Subcutaneous adipose tissue (tissue), 4 donors: Measurements from ENCODE around the gene NKX1-1. TPM values are rescaled to one million over a fixed set of nuclear protein-coding genes. Genes with fewer than 3 reads are reported as not detected.

Experiments
- total RNA-seq, 4 donors: library from RNA; depleted of rRNA; stranded (reverse); fragments of >200 nt; gene quantifications; one replicate each; pipeline ENCODE4 v1.1.0, GENCODE V29; 2016
- TF ChIP-seq, protein P1 (sequence below): fragments of 450-650 bp; IDR thresholded peaks from one replicate; pipeline ENCODE4 v1.5.1; 2016; ENCODE audit warnings: low read depth, mild to moderate bottlenecking, control low read depth, antibody characterized with exemption, moderate library complexity

Gene NKX1-1
- total RNA-seq, 4 donors from 2014 or later = not detected

DNA sequence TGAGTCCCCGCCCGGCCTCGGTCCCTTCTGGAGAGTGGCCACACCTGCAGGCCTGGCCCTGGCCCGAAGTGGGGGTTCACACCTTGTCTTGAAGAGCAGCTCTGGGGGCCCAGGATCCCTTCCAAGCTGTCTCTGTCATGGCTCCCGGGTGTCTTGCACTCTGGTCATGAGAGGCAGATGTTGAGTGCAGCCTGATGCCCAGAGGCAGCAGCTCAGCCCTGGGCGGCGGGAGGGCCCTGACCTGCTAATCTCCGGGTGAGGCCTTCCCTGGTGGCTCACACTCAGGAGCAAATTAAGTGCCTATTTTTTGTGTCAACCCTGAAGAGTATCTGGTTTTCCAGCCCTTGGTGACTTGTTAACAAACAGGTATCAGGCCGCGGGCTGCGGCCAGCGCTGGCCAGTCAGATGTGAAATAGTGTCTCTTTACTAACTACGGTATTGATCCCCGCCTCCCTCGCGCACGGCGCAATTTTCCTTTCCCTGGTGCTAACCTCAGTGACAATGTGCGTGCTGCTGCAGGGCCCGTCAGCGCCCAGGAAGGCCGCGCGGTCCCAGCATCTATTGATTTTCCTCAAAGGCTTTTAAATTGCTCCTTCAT lies 24.2 kb downstream of the NKX1-1 start:
- TF ChIP-seq, protein P1, sequence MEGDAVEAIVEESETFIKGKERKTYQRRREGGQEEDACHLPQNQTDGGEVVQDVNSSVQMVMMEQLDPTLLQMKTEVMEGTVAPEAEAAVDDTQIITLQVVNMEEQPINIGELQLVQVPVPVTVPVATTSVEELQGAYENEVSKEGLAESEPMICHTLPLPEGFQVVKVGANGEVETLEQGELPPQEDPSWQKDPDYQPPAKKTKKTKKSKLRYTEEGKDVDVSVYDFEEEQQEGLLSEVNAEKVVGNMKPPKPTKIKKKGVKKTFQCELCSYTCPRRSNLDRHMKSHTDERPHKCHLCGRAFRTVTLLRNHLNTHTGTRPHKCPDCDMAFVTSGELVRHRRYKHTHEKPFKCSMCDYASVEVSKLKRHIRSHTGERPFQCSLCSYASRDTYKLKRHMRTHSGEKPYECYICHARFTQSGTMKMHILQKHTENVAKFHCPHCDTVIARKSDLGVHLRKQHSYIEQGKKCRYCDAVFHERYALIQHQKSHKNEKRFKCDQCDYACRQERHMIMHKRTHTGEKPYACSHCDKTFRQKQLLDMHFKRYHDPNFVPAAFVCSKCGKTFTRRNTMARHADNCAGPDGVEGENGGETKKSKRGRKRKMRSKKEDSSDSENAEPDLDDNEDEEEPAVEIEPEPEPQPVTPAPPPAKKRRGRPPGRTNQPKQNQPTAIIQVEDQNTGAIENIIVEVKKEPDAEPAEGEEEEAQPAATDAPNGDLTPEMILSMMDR = no peak

DNA sequence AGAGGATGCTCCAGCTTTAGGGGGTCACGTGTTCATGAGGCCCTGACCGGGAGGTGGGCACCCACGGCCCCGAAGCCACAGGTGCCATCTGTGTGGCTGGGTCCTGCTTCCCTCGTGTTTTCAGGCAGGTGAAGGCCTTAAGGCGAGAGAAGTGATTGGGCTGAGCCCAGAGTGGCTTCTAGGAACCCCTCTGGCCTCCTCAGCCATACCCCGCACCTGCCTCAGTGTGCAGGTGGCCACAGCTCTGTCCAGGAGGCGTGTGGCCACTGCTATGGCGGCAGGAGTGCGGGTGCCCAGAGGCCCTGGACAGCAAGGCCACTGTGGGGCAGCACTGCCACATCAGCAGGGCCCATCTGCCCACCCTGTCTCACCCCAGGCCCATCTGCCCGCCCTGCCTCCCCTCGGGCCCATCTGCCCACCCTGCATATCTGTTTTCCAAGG lies 25.0 kb downstream of the NKX1-1 start:
- TF ChIP-seq, protein P1 = no peak

DNA sequence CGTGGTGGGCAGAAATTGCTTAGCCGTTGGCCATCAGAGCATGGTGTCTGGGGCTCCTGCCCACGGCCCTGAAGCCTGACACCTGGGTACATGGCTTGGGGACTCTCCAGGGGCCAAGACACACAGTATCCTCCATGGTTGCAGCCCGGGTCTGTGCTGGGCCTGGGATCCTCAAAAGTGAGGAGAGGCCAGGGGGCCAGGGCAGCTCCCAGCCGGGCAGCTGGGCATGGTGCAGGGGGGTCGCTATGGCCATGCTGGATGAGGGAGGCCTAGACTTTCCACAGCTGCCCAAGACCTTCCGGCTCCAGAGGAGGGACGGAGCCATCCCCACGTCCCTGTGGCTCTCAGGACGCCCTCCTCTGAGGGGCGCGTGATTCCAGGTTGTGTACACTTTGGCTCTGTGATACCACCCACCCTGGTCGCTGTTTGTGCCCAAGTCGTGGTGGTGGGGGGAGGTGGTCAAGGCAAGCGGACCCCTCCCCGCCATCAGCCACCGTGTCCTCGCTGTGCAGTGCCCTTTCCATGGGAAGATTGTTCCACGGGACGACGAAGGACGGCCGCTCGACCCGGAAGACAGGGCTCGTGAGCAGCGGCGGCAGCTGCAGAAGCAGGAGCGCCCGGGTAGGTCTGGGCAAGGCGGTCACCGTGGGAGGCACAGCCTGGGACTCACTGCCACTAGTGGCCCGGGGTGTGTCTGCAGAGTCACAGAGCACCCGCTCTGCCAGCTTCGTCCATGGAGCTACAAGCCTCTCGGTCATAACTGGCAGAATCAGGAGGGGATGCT lies 25.7 kb downstream of the NKX1-1 start:
- TF ChIP-seq, protein P1 = no peak

DNA sequence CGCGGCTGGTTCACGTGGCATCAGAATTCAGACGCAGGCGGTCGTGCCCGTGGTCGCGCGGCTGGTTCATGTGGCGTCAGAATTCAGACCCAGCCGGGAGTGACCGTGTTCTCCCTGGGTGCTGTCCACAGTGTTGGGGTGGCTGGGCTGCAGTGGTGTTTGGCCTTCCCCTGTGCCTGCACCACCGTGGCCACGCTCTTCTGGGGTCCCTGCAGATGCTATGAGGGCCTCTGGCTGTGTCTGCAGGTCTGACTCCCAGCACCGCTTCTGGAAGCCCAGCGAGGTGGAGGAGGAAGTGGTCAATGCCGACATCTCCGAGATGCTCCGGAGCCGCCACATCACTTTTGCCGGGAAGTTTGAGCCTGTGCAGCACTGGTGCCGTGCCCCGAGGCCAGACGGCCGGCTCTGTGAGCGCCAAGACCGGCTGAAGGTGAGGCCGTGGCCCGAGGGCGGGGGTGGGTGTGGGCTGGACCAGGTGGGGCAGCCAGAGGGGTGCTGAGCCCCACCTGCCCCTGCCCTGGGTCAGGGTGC lies 26.4 kb downstream of the NKX1-1 start:
- TF ChIP-seq, protein P1 = no peak

DNA sequence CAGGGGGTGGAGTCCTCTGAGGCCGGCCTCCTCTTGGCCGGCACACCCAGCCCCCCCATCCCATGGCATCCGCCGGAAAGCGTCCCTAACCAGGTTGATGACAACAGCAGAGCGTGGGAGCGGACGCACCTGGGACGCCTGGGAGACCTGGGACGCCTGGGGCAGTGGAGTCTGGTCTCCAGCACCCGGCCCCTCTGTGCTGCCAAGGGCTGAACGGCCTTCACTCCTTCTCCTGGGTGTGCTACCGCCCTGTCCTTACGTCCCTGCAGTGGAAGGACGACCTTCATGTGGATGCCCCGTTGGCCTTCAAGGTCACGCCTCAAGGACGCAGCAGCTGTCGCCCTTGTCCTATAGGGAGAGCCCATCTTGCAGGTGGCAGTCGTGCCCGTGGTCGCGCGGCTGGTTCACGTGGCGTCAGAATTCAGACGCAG lies 26.9 kb downstream of the NKX1-1 start:
- TF ChIP-seq, protein P1 = no peak

DNA sequence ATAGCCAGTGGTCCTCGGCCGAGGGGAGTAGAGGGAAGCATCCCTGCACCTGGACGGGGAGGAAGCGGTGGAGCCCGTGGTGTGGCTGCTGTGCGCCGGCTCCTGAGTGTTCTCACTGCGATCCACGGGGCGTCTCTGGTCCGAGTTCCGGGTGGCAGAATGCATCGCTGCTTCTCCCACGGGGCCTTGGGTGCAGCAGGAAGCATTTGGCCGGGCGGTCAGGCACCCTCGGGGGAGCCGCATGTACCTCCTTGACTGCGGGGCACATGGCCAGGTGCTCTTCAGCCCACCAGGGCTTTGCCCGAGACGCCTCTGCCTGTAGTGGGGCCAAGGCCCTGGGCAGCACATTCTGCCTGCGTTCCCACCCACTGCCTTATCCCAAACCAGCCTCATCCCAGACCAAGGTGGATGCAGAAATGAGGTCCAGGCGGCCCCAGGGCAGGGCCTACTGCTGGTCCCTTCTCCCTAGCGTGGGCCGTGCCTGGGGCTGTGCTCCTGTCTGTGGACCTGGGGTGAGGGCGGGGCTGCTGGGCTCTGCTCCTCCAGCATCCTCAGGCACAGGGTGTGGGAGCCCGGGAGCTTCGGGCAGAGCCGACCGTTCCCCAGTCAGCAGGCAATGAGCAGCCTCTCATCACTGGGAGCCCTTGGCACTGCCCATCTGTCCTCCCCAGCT lies 27.5 kb downstream of the NKX1-1 start:
- TF ChIP-seq, protein P1 = no peak
